ENCODE data around the gene CLCN5. TPM values are rescaled to one million over a fixed set of nuclear protein-coding genes. Genes with fewer than 3 reads are reported as not detected.

Gene CLCN5
- total and polyA plus RNA-seq, 2 of the 13 experiments (the other 11 are each of a cell fraction or from before 2014, with no cell fraction given) = 7.8 to 27.3 TPM

- TF ChIP-seq ATF2 (CRISPR knock-in tag; IDR thresholded peaks at IDR 0.05) = 0 out of 2 replicates have a peak, but pooled peaks have one; percentile 50
- no peak for TF ChIP-seq ZBTB3 (CRISPR knock-in tag; IDR thresholded peaks at IDR 0.05; ENCODE audit: borderline replicate concordance, low read depth)
- TF ChIP-seq MED13 (CRISPR knock-in tag; IDR thresholded peaks at IDR 0.05) = peak; percentile 49; the same call in 1 of the 2 replicates
- no peak for TF ChIP-seq ZNF761 (CRISPR knock-in tag; conservative IDR thresholded peaks at IDR 0.05)
- TF ChIP-seq CEBPB (IDR thresholded peaks at IDR 0.05; ENCODE audit: borderline replicate concordance, low read depth, low read length) = peak; percentile 16; the same call in 1 of the 2 replicates
- TF ChIP-seq ELF4 (CRISPR knock-in tag; IDR thresholded peaks at IDR 0.05; ENCODE audit: borderline replicate concordance) = no peak
- no peak for TF ChIP-seq GPBP1L1 (CRISPR knock-in tag; IDR thresholded peaks at IDR 0.05)
- no peak for TF ChIP-seq HCFC1 (IDR thresholded peaks at IDR 0.05; ENCODE audit: low read depth, low read length)
- TF ChIP-seq ZMAT3 (CRISPR knock-in tag; conservative IDR thresholded peaks at IDR 0.05) = no peak
- TF ChIP-seq ZNF33A (CRISPR knock-in tag; IDR thresholded peaks at IDR 0.05; ENCODE audit: borderline replicate concordance) = no peak
- no peak for TF ChIP-seq ARHGAP35 (CRISPR knock-in tag; IDR thresholded peaks at IDR 0.05; ENCODE audit: borderline replicate concordance)
- TF ChIP-seq ZSCAN29 (CRISPR knock-in tag; conservative IDR thresholded peaks at IDR 0.05) = 0 out of 2 replicates have a peak, but pooled peaks have one; percentile 30
- no peak for TF ChIP-seq USF2 (IDR thresholded peaks at IDR 0.05; ENCODE audit: low read depth, low read length)
- no peak for TF ChIP-seq USF2 (CRISPR knock-in tag; IDR thresholded peaks at IDR 0.05; ENCODE audit: borderline replicate concordance)
- no peak for TF ChIP-seq ZNF713 (CRISPR knock-in tag; IDR thresholded peaks at IDR 0.05)
- no peak for TF ChIP-seq CTCF (CRISPR knock-in tag; IDR thresholded peaks at IDR 0.05)
- no peak for TF ChIP-seq EZH2 (conservative IDR thresholded peaks at IDR 0.05; ENCODE audit: low read depth, low read length)
- TF ChIP-seq SYNCRIP (IDR thresholded peaks at IDR 0.05; ENCODE audit: insufficient read depth, low read depth, low read length) = no peak
- no peak for TF ChIP-seq NFYB (CRISPR knock-in tag; IDR thresholded peaks at IDR 0.05)
Observed at GRCh38 chrX:49877397-49878101, 44.8 kb upstream of the CLCN5 start (continued).
